SIG-M5 treated with dmso at 0.1 percent for 504 hours (cell line): ENCODE measurements around the gene DDR1.
"Not testable (repeated sequence)": the region's sequence is repeated elsewhere in the genome, so short reads cannot be mapped to it uniquely, and the experiment has no call there.

Experiments used
- DNase-seq: peaks from one replicate; lab custom pipeline; 2025; ENCODE audit not compliant: unreplicated experiment; lab: John Stamatoyannopoulos, UW

Gene DDR1

GRCh38 chr6:30852459-30852858 lies 31.9 kb upstream of the DDR1 start:
- DNase-seq = not testable (repeated sequence)

- DNase-seq = no peak
These were observed 29.9 kb upstream of the DDR1 start for GRCh38 chr6:30854285-30855040.

DNA sequence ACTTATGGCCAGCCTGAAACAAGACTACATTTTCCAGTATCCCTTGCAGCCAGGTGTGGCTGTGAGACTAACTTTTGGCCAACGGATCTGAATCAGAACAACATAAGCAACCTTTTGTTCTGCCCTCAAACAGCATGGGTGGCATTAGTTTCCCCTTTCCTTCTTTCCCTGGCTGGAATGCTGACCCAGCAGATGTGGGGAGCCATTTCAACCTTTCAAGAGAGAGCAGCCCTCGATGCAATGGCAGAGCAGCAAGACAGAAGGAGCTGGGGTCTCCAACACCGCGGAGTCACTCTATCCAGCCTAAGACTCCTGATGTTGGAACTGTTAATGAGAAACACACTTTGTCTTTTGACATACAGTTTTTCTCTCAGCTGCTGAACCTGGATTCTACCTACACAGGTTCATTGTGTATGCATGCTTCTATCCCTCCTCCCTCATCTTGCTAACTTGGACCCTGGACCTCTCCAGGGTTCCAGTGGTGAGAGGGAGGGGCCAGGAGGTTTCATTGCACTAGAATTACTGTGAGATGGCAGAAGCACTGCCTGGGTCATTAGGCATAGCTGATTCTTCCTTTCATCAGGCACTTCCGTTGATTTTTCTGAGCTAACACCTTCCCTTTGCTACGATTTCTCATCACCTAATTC lies 28.8 kb upstream of the DDR1 start:
- DNase-seq = no peak

GRCh38 chr6:30857112-30857511 lies 27.2 kb upstream of the DDR1 start:
- DNase-seq = no peak

DNA sequence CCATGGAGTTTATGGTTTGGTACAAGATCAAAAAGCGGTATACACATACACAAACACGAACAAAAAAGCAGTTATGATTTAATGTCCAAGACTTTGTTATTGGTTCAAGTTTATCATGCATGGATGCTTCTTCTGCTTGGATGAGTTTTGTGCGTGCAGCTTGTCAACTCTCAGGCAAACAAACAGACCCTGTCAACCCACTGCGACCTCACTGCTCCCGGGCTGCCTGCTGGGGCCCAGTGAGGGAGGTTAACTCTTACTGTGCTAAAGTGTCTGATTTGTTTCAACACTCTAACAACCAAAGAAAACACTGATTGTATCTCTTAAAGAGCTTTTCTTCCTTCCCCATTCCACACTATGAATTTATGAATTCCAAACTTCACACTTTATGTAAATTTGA lies 26.8 kb upstream of the DDR1 start:
- DNase-seq = no peak

- DNase-seq = not testable (repeated sequence)
These were observed 24.6 kb upstream of the DDR1 start for GRCh38 chr6:30859726-30860125.

GRCh38 chr6:30861257-30862048 lies 22.9 kb upstream of the DDR1 start:
- DNase-seq = no peak

GRCh38 chr6:30862156-30862875 lies 22.0 kb upstream of the DDR1 start:
- DNase-seq = no peak

- no peak for DNase-seq
These were observed 20.0 kb upstream of the DDR1 start for GRCh38 chr6:30864325-30864724.

- not testable (repeated sequence) for DNase-seq
These were observed 15.0 kb upstream of the DDR1 start for GRCh38 chr6:30869241-30869749.

DNA sequence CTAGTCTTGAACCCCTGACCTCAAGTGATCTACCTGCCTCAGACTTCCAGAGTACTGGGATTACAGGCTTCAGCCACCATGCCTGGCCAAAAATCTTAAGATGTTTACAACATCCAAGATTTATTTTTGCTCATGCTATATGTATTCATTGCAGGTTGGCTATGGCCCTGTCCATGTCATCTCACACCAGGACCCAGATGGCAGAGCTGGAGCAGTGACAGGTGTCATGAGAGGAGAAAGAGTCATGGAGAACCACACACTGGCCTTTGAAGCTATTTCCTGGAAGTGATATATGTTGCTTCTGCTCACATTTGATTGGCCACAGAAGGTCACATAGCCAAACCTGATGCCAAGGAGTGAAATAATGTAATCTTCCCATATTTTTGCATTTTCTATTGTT lies 13.8 kb upstream of the DDR1 start:
- DNase-seq = no peak

DNA sequence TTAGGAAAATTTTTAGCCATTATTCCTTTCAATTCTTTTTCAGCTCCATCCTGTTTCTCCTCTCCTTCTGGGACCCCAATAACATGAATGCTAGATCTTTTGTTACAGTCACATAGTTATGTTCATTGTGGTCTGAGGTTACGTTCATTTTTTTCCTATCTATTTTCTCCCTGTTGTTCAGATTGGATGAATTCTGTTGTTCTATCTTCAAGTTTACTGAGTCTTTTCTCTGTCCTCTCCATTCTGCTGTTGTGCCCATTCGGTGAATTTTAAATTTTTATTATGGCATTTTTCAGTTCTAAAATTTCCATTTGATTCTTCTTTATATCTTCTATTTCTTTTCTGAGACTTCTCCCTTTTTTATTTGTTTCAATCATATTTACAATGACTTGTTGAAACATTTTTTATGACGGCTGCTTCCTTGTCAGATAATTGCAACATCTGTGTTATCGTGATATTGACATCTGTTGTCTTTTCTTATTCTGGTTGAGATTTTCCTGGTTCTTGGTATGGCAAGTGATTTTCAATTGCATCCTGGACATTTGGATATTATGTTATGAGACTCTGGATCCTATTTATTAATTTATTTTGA lies 12.6 kb upstream of the DDR1 start:
- no peak for DNase-seq

DNA sequence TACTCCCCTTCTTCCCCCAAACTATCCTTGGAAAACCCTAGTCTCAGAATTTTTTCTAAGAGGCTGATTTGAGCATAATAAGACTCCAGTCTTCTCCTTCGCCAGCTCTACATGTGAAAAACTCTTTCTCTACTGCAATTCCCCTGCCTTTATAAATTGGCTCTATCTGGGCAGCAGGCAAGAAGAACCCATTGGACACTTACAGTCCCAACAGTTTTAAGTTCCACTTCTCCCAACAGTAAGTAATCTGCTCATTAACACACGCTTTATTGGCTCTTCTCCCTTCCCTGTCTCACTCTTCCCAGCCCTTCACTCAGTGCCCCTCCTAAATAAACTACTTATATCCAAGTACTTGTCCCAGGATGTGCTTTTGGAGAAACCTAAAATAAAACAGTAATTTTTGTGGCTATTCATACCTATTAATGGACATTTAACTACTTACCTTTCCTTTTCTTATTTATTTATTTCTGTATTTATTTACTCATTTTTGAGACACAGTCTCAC lies 11.1 kb upstream of the DDR1 start:
- DNase-seq = no peak

GRCh38 chr6:30873795-30874194 lies 10.5 kb upstream of the DDR1 start:
- DNase-seq = not testable (repeated sequence)

DNA sequence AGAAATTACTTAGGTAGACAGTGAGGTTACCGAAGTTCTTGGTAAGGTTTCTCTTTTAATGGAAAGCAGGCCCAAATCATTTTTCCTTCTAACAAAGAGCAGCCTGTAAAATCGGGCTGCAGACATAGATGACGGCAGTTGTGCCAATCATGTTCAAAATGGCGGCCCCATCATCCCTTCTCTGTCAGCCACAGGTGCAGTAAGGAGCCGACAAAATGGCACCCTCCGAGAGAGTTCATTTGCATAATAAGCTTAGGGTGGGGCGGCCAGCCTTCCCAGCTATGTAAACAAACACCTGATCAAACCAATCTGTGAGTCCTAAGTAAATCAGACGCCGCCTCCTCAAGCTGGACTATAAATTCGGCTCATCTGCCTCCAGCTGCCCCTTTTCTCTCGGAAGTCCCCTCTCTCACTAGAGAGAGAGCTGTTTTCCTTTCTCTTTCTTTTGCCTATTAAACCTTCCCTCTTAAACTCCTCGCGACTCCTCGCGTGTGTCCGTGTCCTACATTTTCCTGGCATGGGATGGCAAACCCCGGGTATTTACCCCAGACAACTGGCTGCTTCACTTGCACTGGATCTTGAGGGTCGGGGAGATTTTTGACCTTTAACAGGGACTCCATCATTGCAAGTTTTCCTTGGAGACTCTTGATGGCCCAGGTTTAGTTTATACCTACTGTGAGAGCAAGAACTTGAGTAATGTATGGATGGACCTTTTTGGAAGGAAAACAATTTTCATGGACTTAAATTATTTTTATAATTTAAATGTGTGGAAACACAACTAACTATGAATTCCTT lies 8.9 kb upstream of the DDR1 start:
- DNase-seq = no peak

- DNase-seq = no peak
These were observed 8.1 kb upstream of the DDR1 start for GRCh38 chr6:30876039-30876730.

DNA sequence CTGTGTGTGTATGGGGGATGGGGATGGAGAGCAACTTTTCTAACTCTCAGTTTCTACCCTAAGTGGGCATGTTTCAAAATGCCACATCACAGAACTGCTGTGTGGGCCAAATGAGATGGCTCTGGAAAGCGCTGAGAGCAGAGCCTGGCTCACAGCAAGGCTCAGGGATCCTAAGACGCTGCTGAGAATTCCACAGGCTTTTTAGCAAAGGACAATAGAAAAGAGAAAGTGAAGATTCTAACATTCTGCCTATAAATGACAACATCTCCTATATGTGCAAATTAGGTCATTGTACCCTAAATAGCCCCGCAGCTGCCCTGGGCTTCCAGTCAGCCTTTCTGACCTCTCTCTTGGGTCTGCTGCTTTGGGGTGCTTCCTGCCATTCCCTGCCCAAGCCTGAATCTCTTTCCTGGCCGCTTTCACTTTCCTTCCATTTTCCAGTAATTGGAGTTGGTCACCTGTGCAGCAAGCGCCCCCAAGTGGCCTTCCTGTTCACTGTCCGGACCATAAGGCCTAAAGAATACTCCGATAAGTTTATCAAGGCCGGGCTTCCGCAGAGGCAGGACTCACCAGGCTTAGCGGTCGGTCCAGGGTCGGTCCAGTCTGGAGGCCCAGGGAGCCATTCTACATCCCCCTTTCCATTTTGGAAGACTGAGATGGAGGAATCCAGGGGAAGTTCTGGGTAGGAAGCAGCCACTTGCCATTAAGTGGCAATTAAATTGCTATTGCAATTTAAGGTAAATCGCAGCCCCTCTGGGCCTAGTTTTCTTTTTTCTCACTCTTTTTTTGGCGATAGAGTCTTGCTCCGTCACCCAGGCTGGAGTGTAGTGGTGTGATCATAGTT lies 6.7 kb upstream of the DDR1 start:
- DNase-seq = peak; percentile 49
